KOPT-K1 (cell line): ENCODE data around the gene MCM9.

Source experiments
- H3K27ac ChIP-seq: fragments of 200-600 bp; sonication (generic); 2 replicates; pipeline ENCODE4 v1.5.1; 2016; ENCODE audit warnings: antibody characterized with exemption, mild to moderate bottlenecking, low read depth, low read length; ENCODE audit not compliant: poor library complexity, severe bottlenecking
- H3K36me3 ChIP-seq: fragments of 200-600 bp; sonication (generic); 2 replicates; pipeline ENCODE4 v1.5.1; 2017; ENCODE audit warnings: antibody characterized with exemption, mild to moderate bottlenecking, low read length, moderate library complexity; ENCODE audit not compliant: insufficient read depth
- H3K9me3 ChIP-seq: fragments of 200-600 bp; sonication (generic); 2 replicates; pipeline ENCODE4 v1.5.1; 2017; ENCODE audit warnings: antibody characterized with exemption, low read length, mild to moderate bottlenecking; ENCODE audit not compliant: insufficient read depth, poor library complexity, severe bottlenecking

MCM9 gene

DNA sequence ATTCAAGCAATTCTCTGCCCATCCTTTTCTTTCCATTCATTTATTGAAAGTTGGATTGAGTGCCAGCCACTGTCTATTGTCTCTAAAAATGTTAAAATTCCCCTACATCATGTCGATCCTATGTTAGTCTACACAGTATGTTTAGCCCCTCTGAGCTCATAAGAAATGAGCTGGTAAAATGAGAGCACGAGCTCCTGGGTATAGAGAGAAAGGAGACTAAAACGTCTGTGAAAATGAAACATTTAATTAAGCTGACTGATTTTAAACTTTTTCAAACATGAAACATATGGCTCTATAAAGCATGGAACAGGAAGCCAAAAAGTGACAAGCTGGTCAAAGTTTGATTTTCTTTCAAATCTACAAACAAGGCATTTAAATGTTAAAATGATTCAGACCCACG is 145.0 kb downstream of the MCM9 start:
- Histone ChIP-seq H3K27ac (no peak overlapping the region), H3K9me3 (no peaks in the 10 kb centered on the region)

DNA sequence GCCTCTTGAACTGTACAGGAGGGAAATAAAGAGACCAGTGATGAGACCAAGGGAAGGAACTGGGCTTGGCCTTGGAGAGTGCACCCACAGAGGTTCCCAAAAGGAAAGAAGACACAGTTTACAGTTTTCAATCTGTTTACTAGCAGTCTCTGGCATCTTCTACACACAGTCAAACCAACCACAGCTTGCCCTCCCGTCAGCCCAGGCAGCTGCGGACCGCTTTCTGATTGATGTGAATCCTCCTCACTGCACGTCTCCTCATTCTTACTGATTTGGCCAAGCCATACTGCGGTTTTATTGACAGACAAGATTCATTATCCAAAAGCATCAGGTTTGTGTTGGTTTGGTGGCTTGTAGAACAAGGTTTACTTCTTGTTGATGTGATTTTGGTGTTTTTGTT is 145.5 kb downstream of the MCM9 start:
- no peaks in the 10 kb centered on the region for H3K36me3 ChIP-seq
- H3K9me3 ChIP-seq: no peaks in the 10 kb centered on the region
- H3K27ac ChIP-seq: no peak overlapping the region

More for the DNA sequence above, 145.0 kb downstream of the MCM9 start:
- H3K36me3 ChIP-seq: no peaks in the 10 kb centered on the region

DNA sequence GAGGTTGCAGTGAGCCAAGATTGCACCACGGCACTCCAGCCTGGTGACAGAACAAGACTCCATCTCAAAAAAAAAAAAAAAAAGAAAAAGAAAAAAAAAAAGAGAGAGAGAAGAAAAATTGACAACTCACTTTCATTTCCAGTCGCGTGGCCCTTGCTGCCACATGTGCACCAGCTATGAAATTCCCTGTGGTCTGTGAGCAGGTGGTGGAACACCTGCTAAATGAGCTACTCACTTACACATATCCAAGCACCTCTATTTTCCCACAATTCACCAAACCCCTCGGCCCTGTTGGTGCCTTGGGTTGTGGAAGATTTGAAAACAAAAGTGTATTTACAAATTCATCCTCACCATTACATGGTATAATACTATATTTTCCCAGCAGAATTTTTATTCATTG is 146.3 kb downstream of the MCM9 start:
- H3K36me3 ChIP-seq: no peaks in the 10 kb centered on the region
- no peak overlapping the region for H3K27ac ChIP-seq

DNA sequence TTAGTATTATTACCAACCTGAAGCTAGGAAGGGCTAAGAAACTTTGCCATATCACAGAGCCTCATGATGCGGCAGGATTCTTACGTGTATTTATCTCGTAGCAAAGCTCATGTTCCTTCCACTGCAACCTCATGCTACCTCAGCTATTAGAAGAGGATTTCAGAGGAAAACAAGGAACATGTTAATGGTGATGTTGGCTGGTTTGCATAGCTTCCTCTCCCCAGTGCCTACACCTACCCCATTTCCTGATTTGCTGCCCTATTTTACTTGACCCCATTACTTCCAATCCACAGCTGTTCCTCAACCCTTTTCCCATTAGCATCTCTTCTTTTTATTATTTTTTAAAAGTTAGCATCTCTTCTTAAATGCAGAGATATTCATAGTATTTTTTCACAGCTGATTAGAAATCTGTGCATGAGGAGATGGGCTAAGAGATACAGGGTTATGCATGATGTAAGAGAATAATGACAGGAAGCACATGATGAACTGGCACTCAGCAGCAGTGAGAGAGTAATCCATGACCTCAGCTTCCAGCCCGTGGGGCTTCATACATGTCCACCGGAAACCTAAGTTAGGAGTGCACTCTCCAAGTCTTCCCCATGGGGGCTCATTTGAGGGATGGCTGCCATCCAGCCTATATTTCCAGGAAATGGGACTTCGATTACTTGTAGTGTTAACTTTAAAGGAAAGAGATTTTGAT is 147.1 kb downstream of the MCM9 start:
- no peaks in the 10 kb centered on the region for H3K9me3 ChIP-seq
- H3K27ac ChIP-seq: no peak overlapping the region
- H3K36me3 ChIP-seq: no peaks in the 10 kb centered on the region

More for the DNA sequence above, 146.3 kb downstream of the MCM9 start:
- H3K9me3 ChIP-seq: no peaks in the 10 kb centered on the region

DNA sequence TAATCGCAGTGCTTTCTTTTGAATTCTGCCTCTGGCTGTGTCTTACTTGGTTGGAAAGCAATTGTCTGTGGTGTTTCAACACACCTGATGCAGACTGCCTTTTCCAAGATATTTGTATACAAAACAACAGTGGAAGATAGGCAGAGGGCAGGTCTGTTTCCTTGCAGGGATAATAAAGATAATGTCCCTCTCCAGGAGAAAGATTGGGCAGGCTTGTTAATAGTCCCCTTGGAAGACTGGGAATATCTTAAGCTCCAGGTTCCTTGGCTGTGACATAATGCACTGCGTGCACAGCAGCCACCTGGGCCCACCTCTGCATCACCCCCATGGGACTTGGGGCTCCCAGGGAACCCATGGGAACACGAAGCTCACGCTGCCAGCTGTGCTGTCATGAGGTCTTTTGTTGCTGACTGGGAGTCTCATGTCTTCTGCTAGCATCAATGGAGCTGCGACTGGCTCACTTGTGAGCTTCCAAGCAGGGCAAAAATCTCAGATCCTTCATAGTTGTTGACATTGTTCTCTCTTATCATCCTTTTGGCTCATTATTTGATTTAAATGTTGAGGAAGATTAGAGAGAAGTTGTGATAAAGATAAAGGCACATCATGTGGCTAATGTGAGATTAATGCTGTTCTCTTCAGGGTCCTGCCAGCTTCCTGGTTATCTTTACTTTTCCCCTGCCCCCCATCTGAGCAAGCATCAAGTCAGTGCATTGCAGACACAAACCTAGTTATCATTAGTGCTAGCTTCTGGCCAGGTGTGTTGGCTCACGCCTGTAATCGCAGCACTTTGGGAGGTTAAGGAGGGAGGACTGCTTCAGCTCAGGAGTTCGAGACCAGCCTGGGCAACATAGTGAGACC is 148.1 kb downstream of the MCM9 start:
- H3K36me3 ChIP-seq: no peaks in the 10 kb centered on the region
- H3K27ac ChIP-seq: no peak overlapping the region

DNA sequence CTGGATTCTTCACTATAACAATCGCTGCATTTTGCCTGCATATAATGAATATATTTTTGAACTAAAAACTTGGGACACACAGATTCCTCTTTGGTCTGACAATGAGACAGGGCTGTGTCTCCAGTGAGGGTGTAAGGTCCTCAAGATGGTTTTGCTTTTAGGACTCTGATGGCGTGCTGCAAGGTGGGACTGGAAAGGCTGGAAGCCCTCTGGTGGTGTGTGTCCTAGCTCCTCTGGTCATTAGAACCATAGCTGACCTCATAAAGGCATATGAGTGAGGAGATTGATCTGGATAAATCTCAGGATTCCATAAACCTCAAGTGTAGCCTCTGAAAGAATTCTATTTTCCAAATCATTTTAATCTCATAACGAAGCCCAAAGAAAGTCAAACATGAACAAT is 149.4 kb downstream of the MCM9 start:
- H3K9me3 ChIP-seq: no peaks in the 10 kb centered on the region
- no peak overlapping the region for H3K27ac ChIP-seq
- no peaks in the 10 kb centered on the region for H3K36me3 ChIP-seq

More for the DNA sequence above, 148.1 kb downstream of the MCM9 start:
- no peaks in the 10 kb centered on the region for H3K9me3 ChIP-seq

DNA sequence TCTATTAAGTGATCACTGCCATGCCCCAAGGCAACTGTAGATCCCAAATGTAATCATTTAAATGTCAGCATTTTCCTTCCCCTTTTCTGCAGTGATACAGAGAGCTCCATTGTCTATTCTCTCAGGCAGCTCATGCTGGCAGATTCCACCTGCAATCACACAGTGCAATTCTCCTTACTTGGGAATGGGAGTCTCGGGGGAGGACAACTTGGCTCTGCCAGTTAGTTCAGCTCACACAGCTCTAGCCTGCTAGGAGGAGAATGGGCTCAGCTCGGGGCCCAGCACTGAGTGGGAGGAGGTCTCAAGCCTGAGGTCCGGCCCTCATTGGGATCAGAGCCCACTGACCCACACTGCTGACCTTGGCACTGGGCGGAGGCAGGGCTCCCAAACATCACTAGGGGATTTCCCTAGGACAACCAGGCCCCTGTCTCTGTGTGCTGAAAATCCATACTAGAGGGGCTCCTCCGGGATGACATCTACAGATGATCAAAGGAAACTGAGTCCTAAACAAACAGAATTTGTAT is 150.3 kb downstream of the MCM9 start:
- Histone ChIP-seq H3K27ac (no peak overlapping the region), H3K9me3 (no peaks in the 10 kb centered on the region), H3K36me3 (no peaks in the 10 kb centered on the region)

DNA sequence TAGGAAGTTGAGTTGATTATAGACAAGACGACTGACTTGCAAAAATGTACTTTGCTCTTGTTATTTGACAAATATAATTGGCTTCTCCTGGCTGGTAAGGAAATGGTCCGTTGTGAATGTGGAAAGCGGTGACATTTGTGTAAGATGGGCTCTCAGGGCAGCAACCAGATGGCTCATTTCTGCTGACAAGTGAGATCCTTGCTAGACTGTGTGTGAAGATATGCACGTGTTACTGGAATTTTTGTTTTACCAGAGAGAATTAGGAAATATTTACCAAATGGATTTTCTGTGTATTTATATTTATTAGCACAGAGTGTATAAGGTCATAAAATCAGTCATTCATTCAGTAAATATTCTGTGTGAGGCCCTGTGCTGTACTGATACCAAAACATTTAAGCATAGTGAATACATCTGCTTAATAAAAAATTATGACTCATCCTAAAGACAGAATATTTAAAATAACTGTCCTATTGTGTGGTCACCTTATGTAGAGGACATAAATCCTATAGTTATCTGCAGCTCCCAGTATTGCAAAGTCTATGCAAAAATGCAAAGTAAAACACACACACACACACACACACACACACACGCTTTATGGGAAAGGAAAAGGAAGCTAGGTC is 150.9 kb downstream of the MCM9 start:
- no peaks in the 10 kb centered on the region for H3K9me3 ChIP-seq
- H3K27ac ChIP-seq: no peak overlapping the region
- no peaks in the 10 kb centered on the region for H3K36me3 ChIP-seq

DNA sequence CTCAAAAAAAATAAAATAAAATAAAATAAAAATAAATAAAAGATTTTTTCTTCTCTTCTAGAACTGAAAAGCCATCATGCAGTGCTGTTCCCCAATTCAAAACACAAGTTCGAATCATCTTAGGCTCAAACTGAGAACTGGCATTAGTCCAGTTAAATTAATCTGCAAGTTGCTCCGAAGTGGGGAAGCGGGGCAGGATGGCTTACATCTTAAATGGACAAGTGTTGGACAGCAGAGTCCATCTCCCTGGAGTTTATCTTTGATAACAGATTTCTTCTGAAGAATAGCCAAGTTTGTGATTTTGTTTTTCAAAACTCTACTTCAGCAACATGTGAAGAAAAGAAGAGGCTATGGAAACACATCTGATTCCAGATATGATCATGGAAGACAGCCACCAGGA is 152.3 kb downstream of the MCM9 start:
- Histone ChIP-seq H3K36me3 (no peaks in the 10 kb centered on the region), H3K27ac (no peak overlapping the region)

DNA sequence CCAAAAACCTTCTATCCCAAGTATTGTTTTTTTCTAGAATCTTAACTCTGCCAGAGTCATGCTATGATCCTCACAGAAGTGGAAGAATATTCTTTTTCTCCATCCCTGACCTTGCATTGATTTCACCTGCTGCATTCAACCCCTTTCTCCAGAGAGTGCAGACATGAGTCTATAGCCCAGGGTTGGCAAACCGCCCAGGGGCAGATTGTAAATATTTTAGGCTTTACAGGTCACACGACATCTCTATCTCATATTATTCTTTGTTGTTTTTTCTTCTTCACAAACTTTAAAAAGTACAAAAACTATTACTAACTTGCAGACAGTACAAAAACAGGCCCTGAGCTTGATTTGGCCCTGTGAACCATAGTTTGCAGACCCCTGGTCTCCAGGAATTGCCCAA is 153.1 kb downstream of the MCM9 start:
- Histone ChIP-seq H3K36me3 (no peaks in the 10 kb centered on the region), H3K9me3 (no peaks in the 10 kb centered on the region), H3K27ac (no peak overlapping the region)

More for the DNA sequence above, 152.3 kb downstream of the MCM9 start:
- H3K9me3 ChIP-seq: no peaks in the 10 kb centered on the region

DNA sequence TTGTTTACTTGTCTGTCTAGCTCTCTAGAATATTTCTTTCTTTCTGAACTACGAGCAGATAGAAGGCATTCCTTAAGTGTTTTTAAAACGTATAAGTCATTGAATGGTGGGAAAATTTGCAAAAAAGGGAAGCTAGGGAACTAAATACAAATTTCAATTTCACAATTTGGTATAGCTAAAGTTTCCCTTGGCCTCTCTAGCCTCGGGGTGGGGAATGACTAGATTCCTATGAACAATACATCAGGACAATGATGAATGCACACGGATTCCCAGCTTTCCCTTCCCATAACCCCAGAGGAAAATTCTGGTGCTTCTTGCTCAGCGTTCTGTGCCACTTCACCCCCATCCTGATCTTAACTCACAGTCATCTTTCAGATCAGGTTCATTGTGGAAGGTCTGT is 154.3 kb downstream of the MCM9 start:
- no peaks in the 10 kb centered on the region for H3K36me3 ChIP-seq
- no peak overlapping the region for H3K27ac ChIP-seq
- H3K9me3 ChIP-seq: no peaks in the 10 kb centered on the region

DNA sequence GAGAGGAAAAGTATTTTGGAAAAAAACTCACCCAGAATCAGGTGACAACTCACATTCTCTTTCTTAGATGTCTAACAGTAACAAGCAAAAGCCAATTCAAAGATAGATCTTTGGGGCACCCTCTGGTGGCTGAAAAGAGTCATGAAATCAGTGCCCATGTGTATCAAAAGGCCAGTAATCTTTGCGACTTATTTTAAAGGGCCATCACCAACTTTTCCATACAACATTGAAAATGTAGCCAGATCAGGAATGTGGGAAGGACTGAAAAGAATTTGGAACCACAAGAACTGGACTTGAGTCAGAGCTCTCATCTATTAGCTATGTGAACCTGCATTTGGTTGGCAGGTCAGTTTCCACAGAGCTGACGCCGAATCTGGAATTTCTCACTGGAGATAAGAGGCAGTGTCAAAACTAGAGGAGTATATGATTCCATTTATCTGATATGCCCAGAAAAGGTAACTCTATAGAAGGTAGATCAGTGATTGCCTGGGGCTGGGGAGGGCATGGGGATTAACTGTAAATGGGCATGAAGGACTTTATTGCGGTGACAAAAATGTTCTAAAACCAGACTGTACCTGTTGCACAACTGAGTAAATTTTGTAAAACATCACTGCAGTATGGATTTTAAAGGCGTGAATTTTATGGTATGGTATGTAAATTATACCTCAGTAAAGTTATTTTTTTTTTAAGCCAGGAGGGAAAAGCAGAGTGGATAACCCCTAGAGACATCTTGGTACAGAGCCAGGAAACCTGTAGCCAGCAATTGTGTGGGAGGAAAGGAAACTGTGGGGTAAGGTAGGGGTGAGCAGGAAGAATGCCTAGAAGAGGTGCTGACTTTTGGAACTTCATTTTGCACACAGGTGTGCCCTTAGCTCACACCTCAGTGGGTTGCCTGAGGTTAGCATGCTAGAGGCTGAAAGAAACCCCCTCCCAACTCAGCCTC is 158.1 kb downstream of the MCM9 start:
- Histone ChIP-seq H3K27ac (no peak overlapping the region), H3K9me3 (no peaks in the 10 kb centered on the region), H3K36me3 (no peaks in the 10 kb centered on the region)

DNA sequence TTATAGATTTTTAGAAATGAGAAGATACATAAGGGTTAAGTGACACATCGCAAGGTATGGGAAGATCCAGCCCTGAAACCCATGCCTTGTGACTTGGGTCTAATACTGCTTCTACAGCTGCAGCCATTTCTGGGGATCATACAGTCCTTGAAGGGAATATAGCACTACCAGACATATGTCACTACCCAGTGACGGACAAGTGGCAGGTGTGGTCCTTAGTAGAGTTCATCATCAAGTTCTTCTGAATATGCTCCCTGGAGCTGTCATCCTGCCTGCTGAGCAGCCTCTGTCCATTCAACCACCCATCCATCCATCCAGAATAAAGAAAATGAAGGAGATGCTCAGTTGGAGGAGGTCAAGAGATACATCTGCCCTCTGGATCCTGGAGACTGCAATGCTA is 159.6 kb downstream of the MCM9 start:
- H3K9me3 ChIP-seq: no peaks in the 10 kb centered on the region
- H3K36me3 ChIP-seq: no peaks in the 10 kb centered on the region
- no peak overlapping the region for H3K27ac ChIP-seq

DNA sequence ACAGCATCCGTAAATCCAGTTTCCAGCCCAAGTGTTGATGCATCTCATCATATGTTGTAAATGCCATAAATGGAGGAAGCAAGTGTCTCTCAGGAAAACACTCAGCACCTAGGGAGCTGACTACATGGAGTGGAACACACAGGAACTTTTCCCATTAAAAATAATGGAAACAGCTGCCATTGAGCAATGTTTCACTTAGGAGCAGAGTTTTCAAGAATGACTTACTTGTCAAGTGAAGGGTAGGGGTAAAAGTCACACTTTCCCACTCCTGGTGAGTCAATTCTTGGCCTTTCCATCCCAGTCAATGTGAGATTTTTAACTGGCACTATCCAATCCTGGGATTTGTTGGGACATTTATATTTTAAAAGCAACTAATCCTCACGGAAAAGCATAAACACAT is 160.4 kb downstream of the MCM9 start:
- H3K36me3 ChIP-seq: no peaks in the 10 kb centered on the region
- no peak overlapping the region for H3K27ac ChIP-seq
- H3K9me3 ChIP-seq: no peaks in the 10 kb centered on the region
